ENCODE results near the gene PIP4K2C.

DNA sequence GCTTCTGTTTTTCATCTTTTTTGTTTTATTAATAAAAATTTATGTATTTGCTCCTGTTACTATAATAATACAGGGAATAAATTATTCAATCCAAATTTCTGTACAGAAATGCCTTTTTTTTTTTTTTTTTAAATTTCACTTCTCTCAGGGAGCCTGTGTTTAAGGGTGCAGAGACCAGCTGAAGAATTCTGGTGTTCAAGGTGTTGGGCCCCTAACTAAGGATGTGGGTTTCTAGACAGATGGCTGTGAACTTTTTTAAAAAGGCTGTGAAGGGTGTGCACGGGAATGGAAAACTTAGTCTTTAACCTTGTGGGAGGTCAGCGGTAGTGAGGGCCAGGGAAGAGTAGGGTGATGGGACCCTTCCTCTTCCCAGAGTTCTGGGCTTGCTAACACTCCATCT is 12.3 kb downstream of the PIP4K2C start:
- TF ChIP-seq POLR2A (IDR thresholded peaks at IDR 0.05; ENCODE audit: low read depth, low read length) (no peak), POLR2AphosphoS5 (IDR thresholded peaks at IDR 0.05; ENCODE audit: low read depth, low read length) (no peak), TAF1 (IDR thresholded peaks at IDR 0.05; ENCODE audit: borderline replicate concordance, low read depth, low read length) (no peak)

All from GM12892 (cell line).